Activated CD8-positive, alpha-beta memory T cell treated with anti-CD3 and anti-CD28 coated beads, Interleukin-2, amount 50 U/mL, for 24 hours (primary cell): ENCODE results near the gene FBXO15.

Source experiments
- DNase-seq: peaks from one replicate; pipeline ENCODE4 v3.0.0-alpha.2; 2020; ENCODE audit errors: extremely low read depth

Gene FBXO15

GRCh38 chr18:74153793-74154192, 6.2 kb upstream of the FBXO15 start:
- DNase-seq = no peak

GRCh38 chr18:74153377-74153776, 5.7 kb upstream of the FBXO15 start:
- DNase-seq = no peak

GRCh38 chr18:74152857-74153256, 5.2 kb upstream of the FBXO15 start:
- no peak for DNase-seq

- no peak for DNase-seq
Measured at GRCh38 chr18:74152270-74152669, 4.6 kb upstream of the FBXO15 start.

GRCh38 chr18:74149878-74150277, 2.2 kb upstream of the FBXO15 start:
- DNase-seq = no peak

GRCh38 chr18:74148543-74149070, 973 bp upstream of the FBXO15 start:
- no peak for DNase-seq

- no peak for DNase-seq
Measured at GRCh38 chr18:74147491-74147778, 199 bp downstream of the FBXO15 start.

GRCh38 chr18:74146756-74147155, 878 bp downstream of the FBXO15 start:
- no peak for DNase-seq

- no peak for DNase-seq
Measured at GRCh38 chr18:74142252-74142651, 5.4 kb downstream of the FBXO15 start.

GRCh38 chr18:74141667-74142066, 6.0 kb downstream of the FBXO15 start:
- no peak for DNase-seq

GRCh38 chr18:74140582-74140981, 7.1 kb downstream of the FBXO15 start:
- DNase-seq = no peak

GRCh38 chr18:74139888-74140287, 7.7 kb downstream of the FBXO15 start:
- DNase-seq = no peak

GRCh38 chr18:74139411-74139810, 8.2 kb downstream of the FBXO15 start:
- DNase-seq = no peak

GRCh38 chr18:74137920-74138538, 9.6 kb downstream of the FBXO15 start:
- DNase-seq = no peak

GRCh38 chr18:74132201-74132600, 15.4 kb downstream of the FBXO15 start:
- no peak for DNase-seq

GRCh38 chr18:74131124-74131523, 16.5 kb downstream of the FBXO15 start:
- DNase-seq = no peak

GRCh38 chr18:74128159-74128558, 19.5 kb downstream of the FBXO15 start:
- no peak for DNase-seq

- DNase-seq = no peak
Measured at GRCh38 chr18:74126684-74127655, 20.7 kb downstream of the FBXO15 start.

GRCh38 chr18:74124642-74125041, 23.0 kb downstream of the FBXO15 start:
- DNase-seq = no peak

GRCh38 chr18:74123200-74123599, 24.4 kb downstream of the FBXO15 start:
- DNase-seq = no peak

- DNase-seq = no peak
Measured at GRCh38 chr18:74116633-74117554, 30.7 kb downstream of the FBXO15 start.

GRCh38 chr18:74115046-74115445, 32.6 kb downstream of the FBXO15 start:
- no peak for DNase-seq
